CD4-positive, alpha-beta memory T cell (primary cell): ENCODE results near the gene AK9. TPM values are rescaled to one million over a fixed set of nuclear protein-coding genes. Genes with fewer than 3 reads are reported as not detected.

Experiments
- CTCF ChIA-PET: fragments of 350-600 bp; sonication (Branson Sonifier 250); formaldehyde crosslinking; loops from one replicate; lab custom pipeline; 2021; ENCODE audit warnings: inconsistent platforms; ENCODE audit not compliant: partially characterized antibody; lab: Charles Lee
- POLR2A ChIA-PET: fragments of 350-600 bp; sonication (Branson Sonifier 250); formaldehyde crosslinking; loops from one replicate; lab custom pipeline; 2021; ENCODE audit not compliant: partially characterized antibody; lab: Charles Lee
- DNase-seq, 5 donors: peaks; one replicate each; pipeline versions ENCODE4 v3.0.0 to v3.0.0-alpha.2; 2020 to 2022; ENCODE audit warnings: mixed read lengths in 1 of 5
- H3K27ac ChIP-seq: one replicate; pipeline ENCODE4 v1.7.0; 2013; ENCODE audit warnings: low read depth, low read length
- H3K27me3 ChIP-seq: 2 replicates; pipeline ENCODE4 v1.7.0; 2013; ENCODE audit warnings: mild to moderate bottlenecking, low read length, moderate library complexity; ENCODE audit not compliant: insufficient read depth
- H3K36me3 ChIP-seq: 2 replicates; pipeline ENCODE4 v1.7.0; 2013; ENCODE audit warnings: mild to moderate bottlenecking, low read length, moderate library complexity; ENCODE audit not compliant: insufficient read depth
- H3K4me1 ChIP-seq: 2 replicates; pipeline ENCODE4 v1.7.0; 2013; ENCODE audit warnings: mild to moderate bottlenecking, low read length, moderate library complexity; ENCODE audit not compliant: insufficient read depth
- H3K4me3 ChIP-seq, 2 donors: one replicate each; pipeline ENCODE4 v1.7.0; 2013; ENCODE audit warnings: low read length in 2 of 2, mild to moderate bottlenecking in 1 of 2
- H3K9me3 ChIP-seq, 2 donors: one replicate each; pipeline ENCODE4 v1.7.0; 2013; ENCODE audit warnings: low read length in 2 of 2, control low read depth in 1 of 2; ENCODE audit not compliant: control insufficient read depth in 1 of 2
- H3K27ac Mint-ChIP-seq, 7 donors: one replicate each; pipeline ENCODE4 v1.8.0; 2020 to 2021; ENCODE audit warnings: mixed read lengths in 7 of 7, mild to moderate bottlenecking in 6 of 7, inconsistent platforms in 3 of 7, moderate library complexity in 3 of 7
- H3K27me3 Mint-ChIP-seq, 2 donors: one replicate each; pipeline ENCODE4 v1.8.0; 2020 to 2021; ENCODE audit warnings: mixed read lengths in 2 of 2
- H3K36me3 Mint-ChIP-seq, 2 donors: one replicate each; pipeline ENCODE4 v1.8.0; 2020 to 2021; ENCODE audit warnings: mixed read lengths in 2 of 2, inconsistent platforms in 1 of 2, mild to moderate bottlenecking in 1 of 2
- H3K4me1 Mint-ChIP-seq, 4 donors: one replicate each; pipeline ENCODE4 v1.8.0; 2020 to 2021; ENCODE audit warnings: mixed read lengths in 4 of 4, mild to moderate bottlenecking in 1 of 4
- H3K4me3 Mint-ChIP-seq, 8 donors: one replicate each; pipeline ENCODE4 v1.8.0; 2020 to 2021; ENCODE audit warnings: mixed read lengths in 8 of 8, mild to moderate bottlenecking in 7 of 8, moderate library complexity in 6 of 8, inconsistent platforms in 3 of 8
- H3K9me3 Mint-ChIP-seq, 8 donors: one replicate each; pipeline ENCODE4 v1.8.0; 2020 to 2021; ENCODE audit warnings: mixed read lengths in 8 of 8, mild to moderate bottlenecking in 5 of 8, inconsistent platforms in 3 of 8, moderate library complexity in 1 of 8
- intact Hi-C: fragments of 100-400 bp; cut with micrococcal nuclease; formaldehyde crosslinking; loops from one replicate; pipeline ENCODE4 v1.15.1; 2023
- polyA plus RNA-seq, 2 donors: library from polyadenylated mRNA; unstranded; fragments of 300-500 nt; fragmentation: Illumina TruSeq; gene quantifications; one replicate each; pipeline ENCODE4 v1.2.3, GENCODE V29; 2021
- total RNA-seq, 2 experiments: library from RNA; stranded (reverse); gene quantifications; one replicate each; pipeline ENCODE4 v1.2.3, GENCODE V29; 2021

The AK9 gene
- total and polyA plus RNA-seq, 4 experiments from 2014 or later = 5.1 to 18.4 (median 12.5) TPM

DNA sequence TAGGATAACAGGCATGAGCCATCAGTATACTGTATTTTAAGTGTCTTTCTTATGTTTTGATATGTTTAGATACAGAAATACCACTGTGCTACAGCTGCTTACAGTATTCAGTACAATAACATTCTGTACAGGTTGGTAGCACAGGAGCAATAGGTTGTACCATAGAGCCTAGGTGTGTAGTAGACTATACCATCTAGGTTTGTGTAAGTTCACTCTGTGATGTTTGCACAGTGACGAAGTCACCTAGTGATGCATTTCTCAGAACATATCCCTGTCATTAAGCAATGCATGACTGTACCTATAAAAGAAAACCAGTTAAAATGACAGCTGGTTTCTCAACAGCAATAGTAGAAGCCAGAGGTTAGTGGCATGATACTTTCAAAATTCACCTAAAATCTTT, 204.9 kb downstream of the AK9 start:
- H3K4me3 Mint-ChIP-seq = peak overlapping the region in 2 of 8 donors; percentile 4 to 6
- peaks cover 0 to 1% (median 0%) of the 10 kb centered on the region in 8 donors for H3K9me3 Mint-ChIP-seq
- DNase-seq = no peak
- ChIA-PET POLR2A (interaction anchor here (9.3 kb wide), 1 partner anchor 29 kb away, joined by 132 read pairs; the partner anchor contains the start of gene MICAL1), CTCF (no interaction called here)
- H3K27ac ChIP-seq = no peak overlapping the region
- H3K4me1 ChIP-seq = peaks cover 26% of the 10 kb centered on the region
- H3K27me3 ChIP-seq = no peaks in the 10 kb centered on the region
- H3K36me3 Mint-ChIP-seq = peaks cover 10 to 14% of the 10 kb centered on the region in 2 donors
- H3K27ac Mint-ChIP-seq = peak overlapping the region in 5 of 7 donors; percentile 44 to 89 (median 64)
- H3K27me3 Mint-ChIP-seq = no peaks in the 10 kb centered on the region
- peaks cover under 1% of the 10 kb centered on the region for H3K36me3 ChIP-seq
- H3K4me1 Mint-ChIP-seq = peaks cover 22 to 36% (median 29%) of the 10 kb centered on the region in 4 donors
- intact Hi-C loops = loop anchor here (10.0 kb wide), 1 partner anchor 481 kb away; no protein-coding TSS in a partner anchor
- H3K9me3 ChIP-seq = no peaks in the 10 kb centered on the region
- no peak overlapping the region for H3K4me3 ChIP-seq

DNA sequence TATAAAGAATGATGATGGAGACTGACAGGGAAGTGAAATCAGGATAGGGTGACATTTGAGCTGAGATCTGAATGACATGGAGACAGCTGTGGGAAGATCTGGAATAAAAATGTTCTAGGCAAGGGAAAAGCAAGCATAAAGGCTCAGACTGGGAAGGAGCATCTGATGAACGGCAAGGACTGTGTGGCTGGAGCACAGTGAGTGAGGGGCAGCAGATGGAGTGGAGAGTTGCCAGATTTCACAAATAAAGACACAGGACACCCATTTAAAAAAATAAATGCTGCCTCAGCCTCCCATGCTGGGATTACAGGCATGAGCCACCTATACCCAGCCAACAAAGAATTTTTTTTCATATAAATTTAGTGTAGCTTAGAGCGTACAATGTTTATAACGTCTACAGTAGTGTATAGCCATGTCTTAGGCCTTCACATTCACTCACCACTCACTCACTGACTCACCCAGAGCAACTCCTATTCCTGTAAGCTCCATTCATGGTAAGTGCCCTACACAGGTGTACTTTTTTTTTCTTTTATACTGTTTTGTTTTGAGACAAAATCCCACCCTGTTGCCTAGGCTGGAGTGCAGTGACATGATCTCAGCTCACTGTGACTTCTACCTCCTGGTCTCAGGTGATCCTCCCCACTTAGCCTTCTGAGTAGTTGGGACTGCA, 205.6 kb downstream of the AK9 start:
- ChIA-PET POLR2A (interaction anchor here (0.6 to 9.3 kb wide), 3 partner anchors 29 to 1318 kb away, joined by 3 to 132 read pairs (median 3); partner anchors contain the start of gene MICAL1), CTCF (no interaction called here)
- Histone ChIP-seq H3K27me3 (no peaks in the 10 kb centered on the region), H3K27ac (no peak overlapping the region), H3K9me3 (no peaks in the 10 kb centered on the region), H3K4me1 (peaks cover 26% of the 10 kb centered on the region), H3K4me3 (no peak overlapping the region), H3K36me3 (peaks cover 5% of the 10 kb centered on the region)
- peak overlapping the region in 5 of 7 donors; percentile 48 to 97 (median 81) for H3K27ac Mint-ChIP-seq
- no peaks in the 10 kb centered on the region for H3K27me3 Mint-ChIP-seq
- peak overlapping the region in 1 of 8 donors; percentile 6 for H3K4me3 Mint-ChIP-seq
- H3K36me3 Mint-ChIP-seq = peaks cover 16 to 20% of the 10 kb centered on the region in 2 donors
- peaks cover 0 to 1% (median 0%) of the 10 kb centered on the region in 8 donors for H3K9me3 Mint-ChIP-seq
- no peak for DNase-seq
- peaks cover 23 to 36% (median 29%) of the 10 kb centered on the region in 4 donors for H3K4me1 Mint-ChIP-seq
- intact Hi-C loops = loop anchor here (10.0 kb wide), 1 partner anchor 481 kb away; no protein-coding TSS in a partner anchor

DNA sequence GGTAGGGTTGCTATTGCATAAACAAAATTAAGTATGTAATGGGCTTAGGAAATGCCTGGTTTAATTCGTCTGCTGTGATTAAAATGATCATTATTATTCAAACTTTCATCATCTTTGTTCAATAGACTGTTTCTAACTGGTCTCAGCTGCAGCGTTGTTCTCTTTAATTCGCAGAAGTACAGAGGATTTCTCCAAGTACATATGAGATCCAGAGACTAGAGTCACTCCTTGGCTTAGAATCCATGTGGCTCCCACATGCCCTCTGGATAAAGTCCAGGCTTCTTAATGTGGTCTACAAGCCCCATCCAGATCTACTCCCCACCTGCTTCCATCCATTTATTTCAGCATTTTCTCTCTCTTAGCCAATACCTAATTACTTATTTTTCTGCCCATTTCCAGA, 206.9 kb downstream of the AK9 start:
- no peak for DNase-seq
- POLR2A ChIA-PET = interaction anchor here (1.6 to 9.3 kb wide), 4 partner anchors 27 to 207 kb away, joined by 7 to 132 read pairs (median 77); partner anchors contain the start of genes AK9, CD164, FIG4 and MICAL1
- Mint-ChIP-seq H3K27me3 (no peaks in the 10 kb centered on the region), H3K27ac (peak overlapping the region; percentile 84 to 97 (median 95)), H3K4me3 (peak overlapping the region; percentile 79 to 92 (median 84)), H3K36me3 (peaks cover 21 to 27% of the 10 kb centered on the region in 2 donors), H3K9me3 (peaks cover 0 to 1% (median 0%) of the 10 kb centered on the region in 8 donors), H3K4me1 (peaks cover 31 to 44% (median 37%) of the 10 kb centered on the region in 4 donors)
- Histone ChIP-seq H3K4me1 (peaks cover 36% of the 10 kb centered on the region), H3K27ac (peak overlapping the region; percentile 69), H3K4me3 (no peak overlapping the region), H3K27me3 (no peaks in the 10 kb centered on the region), H3K9me3 (no peaks in the 10 kb centered on the region), H3K36me3 (peaks cover 5% of the 10 kb centered on the region)
- CTCF ChIA-PET = interaction anchor here (0.9 to 2.9 kb wide), 2 partner anchors 27 to 43 kb away, joined by 3 to 15 read pairs; partner anchors contain the start of genes PPIL6 and SMPD2
- intact Hi-C loops = loop anchor here (5.0 to 10.0 kb wide), 3 partner anchors 33 to 1527 kb away; partner anchors contain the start of gene SEC63

DNA sequence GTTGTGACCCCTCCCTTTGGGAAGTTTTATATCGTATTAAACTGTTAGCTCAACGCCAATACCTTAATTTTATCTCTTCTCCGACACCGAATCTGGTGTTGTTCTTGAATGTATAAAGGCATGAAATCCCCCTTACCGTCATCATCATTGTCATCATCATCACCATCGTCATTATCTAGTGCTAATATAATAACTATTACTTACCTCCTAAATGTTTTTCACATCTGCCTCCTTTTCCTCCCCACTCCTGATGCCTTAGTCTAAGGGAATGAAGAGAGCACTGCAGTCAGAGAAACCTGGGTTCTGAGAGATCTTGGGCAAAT, 207.3 kb downstream of the AK9 start:
- intact Hi-C loops = loop anchor here (1.0 to 10.0 kb wide), 13 partner anchors 15 to 1526 kb away; partner anchors contain the start of genes AK9, CD164, CDC40 and CEP57L1
- Mint-ChIP-seq H3K27ac (peak overlapping the region; percentile 89 to 97 (median 95)), H3K27me3 (no peaks in the 10 kb centered on the region), H3K9me3 (peaks cover 0 to 1% (median 0%) of the 10 kb centered on the region in 8 donors), H3K36me3 (peaks cover 26 to 31% of the 10 kb centered on the region in 2 donors), H3K4me1 (peaks cover 35 to 48% (median 41%) of the 10 kb centered on the region in 4 donors), H3K4me3 (peak overlapping the region; percentile 79 to 92 (median 84))
- POLR2A ChIA-PET = interaction anchor here (1.6 to 9.3 kb wide), 4 partner anchors 27 to 207 kb away, joined by 7 to 132 read pairs (median 77); partner anchors contain the start of genes AK9, CD164, FIG4 and MICAL1
- Histone ChIP-seq H3K27ac (peak overlapping the region; percentile 69), H3K4me1 (peaks cover 40% of the 10 kb centered on the region), H3K4me3 (peak overlapping the region in 1 of 2 donors; percentile 41), H3K9me3 (no peaks in the 10 kb centered on the region), H3K36me3 (peaks cover 5% of the 10 kb centered on the region), H3K27me3 (no peaks in the 10 kb centered on the region)
- CTCF ChIA-PET = interaction anchor here (0.9 to 2.9 kb wide), 5 partner anchors 13 to 297 kb away, joined by 3 to 15 read pairs (median 4); partner anchors contain the start of genes PPIL6 and SMPD2
- no peak for DNase-seq

DNA sequence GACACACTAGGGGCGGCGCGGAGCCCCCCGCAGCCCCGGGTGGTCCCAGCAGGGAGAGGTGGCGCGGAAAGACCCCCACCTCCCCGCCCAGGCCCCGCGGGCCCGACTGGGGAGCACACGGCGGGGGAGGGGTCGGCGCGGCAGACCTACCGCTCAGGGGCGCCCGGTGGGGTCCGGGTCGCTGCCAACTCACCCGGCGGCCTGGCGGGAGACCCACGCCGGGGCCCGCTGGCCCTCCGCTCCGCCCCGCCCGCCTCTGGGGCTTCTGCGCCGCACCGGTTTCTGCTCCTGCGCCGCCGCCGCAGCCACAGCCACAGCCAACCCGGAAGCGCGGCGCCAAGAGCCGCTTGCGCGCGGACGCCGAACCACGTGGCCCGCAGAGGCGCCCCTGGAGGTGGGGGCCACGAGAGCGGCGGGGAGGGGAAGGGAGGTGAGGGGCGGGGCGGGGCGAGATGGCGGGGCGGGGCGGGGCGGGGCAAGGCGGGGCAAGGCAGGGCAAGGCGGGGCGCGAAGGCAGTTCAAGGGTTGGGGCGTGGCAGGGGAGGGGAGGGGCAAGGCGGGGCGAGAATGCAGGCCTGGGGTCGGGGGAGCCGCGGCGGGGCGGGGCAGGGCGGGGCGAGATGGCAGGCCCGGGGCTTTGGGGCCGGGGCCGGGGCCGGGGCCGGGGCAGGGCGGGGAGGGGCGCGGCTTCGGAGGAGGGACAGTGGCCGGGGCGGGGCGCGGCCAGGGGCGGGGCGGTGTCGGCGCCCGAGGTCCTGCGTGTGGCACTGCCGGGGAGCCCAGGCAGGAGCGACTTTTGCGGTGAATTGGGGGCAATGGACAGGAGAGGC, 207.9 kb downstream of the AK9 start, which contains the start of gene ZBTB24:
ZBTB24 (minus strand) TSS at position 315 of the 830 bp plus-strand sequence. CDS start 1,193 bp downstream, outside the sequence.
- peaks cover 5% of the 10 kb centered on the region for H3K36me3 ChIP-seq
- DNase-seq = peak; percentile 90 to 93 (median 91)
- Mint-ChIP-seq H3K4me3 (peak within 1 kb of the TSS; percentile 84 to 97 (median 96)), H3K36me3 (peaks cover 31 to 36% of the 10 kb centered on the region in 2 donors), H3K4me1 (peaks cover 41 to 54% (median 47%) of the 10 kb centered on the region in 4 donors), H3K9me3 (peaks cover 0 to 1% (median 0%) of the 10 kb centered on the region in 8 donors), H3K27ac (peak within 1 kb of the TSS; percentile 89 to 97 (median 95)), H3K27me3 (no peaks in the 10 kb centered on the region)
- ChIA-PET POLR2A (interaction anchor here (0.9 to 9.3 kb wide), 12 partner anchors 8 to 1332 kb away, joined by 3 to 132 read pairs (median 6); partner anchors contain the start of genes AK9, CD164, CDK19 and FIG4), CTCF (interaction anchor here (0.5 to 5.5 kb wide), 16 partner anchors 8 to 297 kb away, joined by 3 to 29 read pairs (median 4); partner anchors contain the start of genes CD164, PPIL6 and SMPD2)
- H3K4me3 ChIP-seq = peak within 1 kb of the TSS; percentile 76 to 77
- intact Hi-C loops = loop anchor here (1.0 to 10.0 kb wide), 13 partner anchors 14 to 1526 kb away; partner anchors contain the start of genes AK9, CD164, CDC40 and CEP57L1
- H3K4me1 ChIP-seq = peaks cover 46% of the 10 kb centered on the region
- H3K9me3 ChIP-seq = no peaks in the 10 kb centered on the region
- H3K27ac ChIP-seq = peak within 1 kb of the TSS; percentile 69
- no peaks in the 10 kb centered on the region for H3K27me3 ChIP-seq

DNA sequence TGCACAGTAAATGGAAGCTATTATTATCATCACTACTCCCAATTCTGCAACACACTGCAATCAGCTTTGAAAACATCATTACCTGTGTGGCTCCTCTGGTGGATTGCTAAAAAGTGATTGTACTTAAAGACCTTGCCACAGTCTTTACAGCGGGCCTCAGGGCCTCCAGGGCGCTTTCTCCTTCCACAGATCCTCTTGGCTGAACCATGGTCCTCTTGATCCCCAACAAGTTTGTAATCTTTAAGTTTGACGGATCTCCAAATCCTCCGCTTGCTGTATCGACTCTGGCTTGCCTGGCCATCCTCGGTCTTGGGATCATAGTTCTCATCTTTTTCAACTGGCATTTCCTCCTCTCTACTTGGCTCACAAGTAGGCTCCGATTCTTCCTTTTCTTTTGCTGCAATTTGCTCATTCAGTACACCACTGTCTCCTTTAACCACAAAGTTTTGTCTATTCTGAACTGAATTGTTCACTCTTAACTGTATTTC, 210.0 kb downstream of the AK9 start:
- Histone ChIP-seq H3K9me3 (no peaks in the 10 kb centered on the region), H3K27me3 (no peaks in the 10 kb centered on the region), H3K4me3 (peak overlapping the region; percentile 76 to 77), H3K4me1 (peaks cover 67% of the 10 kb centered on the region), H3K36me3 (peaks cover 16% of the 10 kb centered on the region), H3K27ac (peak overlapping the region; percentile 67)
- H3K27me3 Mint-ChIP-seq = no peaks in the 10 kb centered on the region
- POLR2A ChIA-PET = interaction anchor here (1.4 to 9.3 kb wide), 7 partner anchors 10 to 386 kb away, joined by 3 to 132 read pairs (median 18); partner anchors contain the start of genes CD164, CEP57L1, MICAL1 and PPIL6
- H3K4me3 Mint-ChIP-seq = peak overlapping the region; percentile 84 to 97 (median 96)
- intact Hi-C loops = loop anchor here (1.0 to 10.0 kb wide), 4 partner anchors 22 to 1524 kb away; partner anchors contain the start of gene SEC63
- peak overlapping the region; percentile 44 to 96 (median 80) for H3K27ac Mint-ChIP-seq
- peaks cover 39 to 53% of the 10 kb centered on the region in 2 donors for H3K36me3 Mint-ChIP-seq
- H3K4me1 Mint-ChIP-seq = peaks cover 57 to 75% (median 65%) of the 10 kb centered on the region in 4 donors
- CTCF ChIA-PET = interaction anchor here (1.2 to 5.5 kb wide), 8 partner anchors 17 to 559 kb away, joined by 4 to 29 read pairs (median 6); partner anchors contain the start of genes CD164, PPIL6 and SMPD2
- H3K9me3 Mint-ChIP-seq = no peaks in the 10 kb centered on the region
- DNase-seq = no peak
